ENCODE results near the gene SPON1. TPM values are rescaled to one million over a fixed set of nuclear protein-coding genes. Genes with fewer than 3 reads are reported as not detected.
"Not testable (repeated sequence)": the region's sequence is repeated elsewhere in the genome, so short reads cannot be mapped to it uniquely, and the experiment has no call there.

SPON1 gene
- total RNA-seq, 1 donor from 2014 or later: 76.8 TPM

DNA sequence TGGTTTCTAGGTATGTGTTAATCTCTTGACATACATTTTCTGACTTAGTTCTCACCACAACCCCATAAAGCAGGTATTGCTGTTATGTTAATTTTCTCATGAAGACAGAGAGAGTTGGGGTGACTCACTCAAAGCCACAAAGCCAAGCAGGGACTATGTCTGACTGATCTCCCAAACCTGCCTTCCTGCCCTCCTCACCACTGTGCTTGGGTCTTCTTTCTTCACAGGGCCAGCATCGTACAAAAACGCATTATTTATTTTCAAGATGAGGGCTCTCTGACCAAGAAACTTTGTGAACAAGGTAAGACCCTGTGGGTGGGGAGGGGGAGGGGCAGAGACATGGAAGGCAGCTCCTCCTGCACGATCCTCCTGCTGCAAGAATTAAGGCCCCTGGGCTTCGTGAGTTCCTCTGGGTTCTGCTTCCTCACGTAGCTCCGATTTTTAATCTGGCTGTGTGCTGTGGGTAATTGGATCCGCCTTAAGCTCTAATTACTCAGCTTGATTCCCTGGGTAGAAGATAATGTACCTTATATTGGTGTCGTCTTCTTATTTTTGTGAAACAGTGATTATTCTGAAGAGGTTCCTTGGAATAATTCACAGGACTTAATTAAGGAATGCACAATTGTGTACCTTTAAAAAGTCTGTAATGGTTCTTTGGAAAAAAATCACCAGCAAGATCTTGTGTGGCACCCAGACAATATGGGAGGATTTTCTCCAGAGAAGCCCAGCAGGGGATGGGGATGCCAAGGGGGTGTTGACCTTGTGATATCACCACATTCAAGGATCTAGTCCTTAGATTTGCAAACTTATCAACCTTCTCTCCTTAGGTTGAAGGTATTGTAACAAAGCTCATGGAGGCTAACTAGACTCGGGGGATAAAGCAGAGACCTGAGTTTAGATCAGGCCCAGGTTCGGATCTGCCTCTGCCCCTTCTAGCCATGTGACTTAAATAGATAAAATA lies 112.9 kb downstream of the SPON1 start:
- no peak for DNase-seq

GRCh38 chr11:14079011-14079410 lies 116.5 kb downstream of the SPON1 start:
- ATAC-seq: no peak
- no peak for DNase-seq
- Histone ChIP-seq H3K36me3 (no peaks in the 10 kb centered on the region), H3K27ac (no peak overlapping the region), H3K9me3 (no peaks in the 10 kb centered on the region), H3K4me3 (no peak overlapping the region), H3K27me3 (no peaks in the 10 kb centered on the region), H3K4me1 (no peaks in the 10 kb centered on the region)
- TF ChIP-seq CTCF (IDR thresholded peaks at IDR 0.05): no peak
- intact Hi-C loops (cut with DNase I): no loop called here

More for the DNA sequence above, 112.9 kb downstream of the SPON1 start:
- Histone ChIP-seq H3K27ac (no peak overlapping the region), H3K4me1 (no peaks in the 10 kb centered on the region), H3K27me3 (no peaks in the 10 kb centered on the region), H3K9me3 (no peaks in the 10 kb centered on the region), H3K36me3 (no peaks in the 10 kb centered on the region), H3K4me3 (no peak overlapping the region)
- intact Hi-C loops (cut with DNase I): no loop called here
- no peak for ATAC-seq
- TF ChIP-seq CTCF (IDR thresholded peaks at IDR 0.05): no peak

DNA sequence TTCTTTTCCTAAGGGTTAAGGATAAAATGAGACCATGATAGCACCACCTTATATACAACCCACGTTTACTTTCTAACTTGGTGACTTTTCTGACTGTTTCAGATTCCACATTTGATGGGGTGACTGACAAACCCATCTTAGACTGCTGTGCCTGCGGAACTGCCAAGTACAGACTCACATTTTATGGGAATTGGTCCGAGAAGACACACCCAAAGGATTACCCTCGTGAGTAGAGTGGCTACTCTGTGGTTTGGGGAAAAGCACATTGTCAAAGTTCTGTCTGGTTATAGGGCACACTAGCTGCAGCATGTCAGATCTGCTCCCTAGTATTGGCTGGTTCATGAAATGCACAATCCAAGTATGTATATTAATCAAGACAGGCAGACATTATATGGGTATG lies 117.3 kb downstream of the SPON1 start:
- ATAC-seq (no peak), DNase-seq (no peak)
- intact Hi-C loops (cut with DNase I): no loop called here
- Histone ChIP-seq H3K27me3 (no peaks in the 10 kb centered on the region), H3K4me1 (no peaks in the 10 kb centered on the region), H3K4me3 (no peak overlapping the region), H3K36me3 (no peaks in the 10 kb centered on the region), H3K27ac (no peak overlapping the region), H3K9me3 (no peaks in the 10 kb centered on the region)
- no peak for TF ChIP-seq CTCF (IDR thresholded peaks at IDR 0.05)

DNA sequence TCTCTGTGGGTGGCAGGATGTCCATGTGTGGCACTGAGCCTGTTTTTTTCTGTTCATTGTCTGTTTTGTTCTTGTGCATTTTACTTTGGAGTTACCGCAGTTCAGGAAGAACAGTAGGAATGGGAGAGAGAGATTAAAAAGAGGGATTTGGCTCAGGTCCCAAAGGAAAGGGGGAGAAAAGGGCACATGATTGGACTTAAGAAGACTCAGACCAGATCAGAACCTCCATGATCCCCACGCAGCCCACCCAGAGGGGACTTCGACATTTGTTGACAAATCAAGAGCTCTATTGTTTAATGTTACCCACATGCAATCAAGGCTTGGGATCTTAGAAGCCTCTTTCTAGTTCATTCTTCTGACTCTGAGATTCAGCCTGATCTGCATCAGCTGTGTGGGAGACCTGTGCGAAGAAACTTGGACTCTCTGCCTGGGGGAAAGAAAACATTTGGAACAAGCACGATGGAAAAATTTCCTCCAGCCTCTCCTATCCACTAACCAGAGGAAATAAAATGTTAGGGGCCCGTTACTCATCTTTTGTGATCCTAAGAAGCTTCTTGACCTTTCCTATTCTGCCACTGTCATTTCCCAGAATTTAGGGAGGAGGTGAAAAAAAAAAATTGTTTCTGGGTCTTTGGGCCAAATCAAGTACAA lies 119.2 kb downstream of the SPON1 start:
- Histone ChIP-seq H3K27ac (no peak overlapping the region), H3K9me3 (no peaks in the 10 kb centered on the region), H3K4me1 (no peaks in the 10 kb centered on the region), H3K36me3 (no peaks in the 10 kb centered on the region), H3K4me3 (no peak overlapping the region), H3K27me3 (no peaks in the 10 kb centered on the region)
- intact Hi-C loops (cut with DNase I): no loop called here
- no peak for TF ChIP-seq CTCF (IDR thresholded peaks at IDR 0.05)
- DNase-seq: no peak
- ATAC-seq: no peak

DNA sequence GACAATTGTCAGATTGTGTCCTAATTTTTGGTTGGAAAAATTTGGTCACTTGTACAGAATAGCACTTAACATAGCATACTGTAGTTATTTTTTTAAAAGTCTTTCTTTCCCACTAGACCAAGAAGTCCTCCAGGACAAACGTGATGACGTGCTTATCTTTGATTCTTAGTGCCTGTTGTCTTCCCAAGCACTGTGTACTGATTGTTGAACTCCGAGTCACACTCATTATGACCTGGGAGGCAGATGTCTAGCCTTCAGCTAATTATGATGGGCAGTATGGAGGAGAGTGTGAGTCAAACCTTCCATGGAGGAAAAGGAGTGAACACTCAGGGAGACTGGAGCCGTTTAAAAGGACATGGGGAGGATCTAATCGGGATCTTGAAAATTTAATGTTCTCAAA lies 119.8 kb downstream of the SPON1 start:
- no peak overlapping the region for H3K4me3 ChIP-seq
- no peaks in the 10 kb centered on the region for H3K4me1 ChIP-seq
- no peak for ATAC-seq
- no peak for TF ChIP-seq CTCF (IDR thresholded peaks at IDR 0.05)
- no peaks in the 10 kb centered on the region for H3K27me3 ChIP-seq
- intact Hi-C loops (cut with DNase I): no loop called here
- no peak for DNase-seq
- H3K27ac ChIP-seq: no peak overlapping the region
- H3K36me3 ChIP-seq: no peaks in the 10 kb centered on the region
- H3K9me3 ChIP-seq: no peaks in the 10 kb centered on the region

DNA sequence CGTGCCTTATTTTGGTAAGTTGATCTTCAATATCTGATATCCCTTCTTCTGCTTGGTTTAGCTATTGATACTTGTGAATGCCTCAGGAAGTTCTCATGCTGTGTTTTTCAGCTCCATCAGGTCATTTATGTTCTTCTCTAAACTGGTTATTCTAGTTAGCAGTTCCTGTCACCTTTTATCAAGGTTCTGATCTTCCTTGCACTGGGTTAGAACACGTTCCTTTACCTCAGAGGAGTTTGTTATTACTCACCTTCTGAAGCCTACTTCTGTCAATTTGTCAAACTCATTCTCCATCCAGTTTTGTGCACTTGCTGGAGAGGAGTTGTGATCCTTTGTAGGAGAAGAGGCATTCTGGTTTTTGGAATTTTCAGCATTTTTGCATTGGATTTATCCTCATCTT lies 126.3 kb downstream of the SPON1 start:
- H3K9me3 ChIP-seq; H3K27ac ChIP-seq; DNase-seq; ATAC-seq; H3K4me3 ChIP-seq; intact Hi-C loops (cut with DNase I); H3K36me3 ChIP-seq; H3K4me1 ChIP-seq; H3K27me3 ChIP-seq: not testable (repeated sequence)

All from upper lobe of right lung (tissue), 1 donor.